ENCODE data around the gene KCNA3.

Gene KCNA3

DNA sequence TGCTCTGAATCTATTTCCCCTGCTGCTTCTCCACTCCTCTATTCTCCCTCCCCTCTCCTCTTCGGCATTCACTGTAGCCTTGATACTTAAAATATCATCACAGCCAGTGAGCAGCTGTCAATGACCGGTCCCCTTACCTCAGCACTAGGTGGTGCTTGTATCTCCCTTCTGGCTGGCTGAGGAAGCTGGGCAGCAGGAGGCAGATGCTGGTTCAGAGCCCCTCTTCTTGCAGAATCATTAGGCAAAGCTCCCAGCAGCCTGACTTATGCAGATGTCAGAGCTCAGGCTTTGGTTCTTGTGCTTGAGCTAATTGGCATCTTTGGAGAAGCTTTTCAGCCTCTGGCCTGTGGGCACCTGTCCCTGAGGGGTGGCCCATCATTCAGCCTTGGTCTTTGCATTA, 36.7 kb downstream of the KCNA3 start:
- DNase-seq (ENCODE audit: low spot score), result no peak

- no peak for DNase-seq (ENCODE audit: low spot score)
Observed at GRCh38 chr1:110637475-110637874, 37.3 kb downstream of the KCNA3 start.

DNA sequence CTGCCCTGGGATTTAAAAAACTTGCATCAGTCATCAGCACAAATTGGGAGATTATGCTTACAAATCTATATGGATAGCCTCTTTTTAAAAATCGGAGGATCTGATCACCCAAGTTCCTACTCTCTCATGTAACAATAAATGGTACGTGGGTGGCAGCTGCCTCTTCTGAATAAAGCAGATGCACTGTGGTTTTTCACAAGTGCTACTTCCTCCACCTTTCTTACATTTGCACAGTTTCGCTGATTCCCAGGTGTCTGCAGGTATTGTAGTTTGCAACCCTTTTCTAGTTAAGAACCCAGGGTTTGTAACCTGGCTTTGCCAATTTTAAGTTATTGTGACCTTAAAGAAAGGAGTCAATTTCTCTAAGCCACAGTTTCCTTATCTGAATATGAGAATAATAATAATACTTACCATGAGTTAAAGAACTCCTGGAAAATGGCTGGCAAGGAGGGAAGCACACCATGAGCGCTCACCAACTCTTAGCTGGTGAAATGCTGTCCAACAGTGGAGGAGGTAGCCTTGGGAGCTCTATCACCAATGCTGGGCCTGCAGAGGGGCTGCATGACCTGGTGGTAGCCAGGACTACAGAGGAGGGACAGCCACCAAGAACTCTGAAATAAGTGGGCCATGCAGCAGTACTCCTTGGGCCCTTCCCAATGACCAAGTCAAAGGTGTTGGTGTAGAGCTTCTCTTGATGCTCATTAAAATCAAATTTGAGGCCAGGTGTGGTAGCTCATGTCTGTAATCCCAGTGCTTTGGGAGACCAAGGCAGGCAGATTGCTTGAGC, 38.4 kb downstream of the KCNA3 start:
- DNase-seq (ENCODE audit: low spot score), result no peak

- no peak for DNase-seq (ENCODE audit: low spot score)
Observed at GRCh38 chr1:110635434-110635833, 39.3 kb downstream of the KCNA3 start.

- DNase-seq (ENCODE audit: low spot score), result no peak
Observed at GRCh38 chr1:110634455-110635311, 40.1 kb downstream of the KCNA3 start.

DNA sequence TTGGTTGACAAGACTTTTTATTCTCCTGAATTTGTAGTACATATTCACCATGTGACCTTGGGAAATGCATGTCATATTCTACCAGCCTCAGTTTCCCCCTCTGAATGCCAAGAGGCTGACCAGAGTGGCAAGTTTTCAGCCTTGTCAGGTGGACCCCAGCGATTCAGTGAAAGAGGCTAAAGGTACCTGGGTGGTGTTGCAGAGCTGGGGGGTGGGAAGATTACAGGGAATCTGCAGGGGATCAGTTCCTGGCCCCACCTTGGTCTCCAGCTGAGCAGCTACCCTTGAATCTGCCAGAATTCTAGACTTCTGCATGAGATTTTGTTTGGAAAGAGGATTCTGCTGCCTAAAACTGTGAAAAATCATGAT, 40.7 kb downstream of the KCNA3 start:
- no peak for DNase-seq (ENCODE audit: low spot score)

DNA sequence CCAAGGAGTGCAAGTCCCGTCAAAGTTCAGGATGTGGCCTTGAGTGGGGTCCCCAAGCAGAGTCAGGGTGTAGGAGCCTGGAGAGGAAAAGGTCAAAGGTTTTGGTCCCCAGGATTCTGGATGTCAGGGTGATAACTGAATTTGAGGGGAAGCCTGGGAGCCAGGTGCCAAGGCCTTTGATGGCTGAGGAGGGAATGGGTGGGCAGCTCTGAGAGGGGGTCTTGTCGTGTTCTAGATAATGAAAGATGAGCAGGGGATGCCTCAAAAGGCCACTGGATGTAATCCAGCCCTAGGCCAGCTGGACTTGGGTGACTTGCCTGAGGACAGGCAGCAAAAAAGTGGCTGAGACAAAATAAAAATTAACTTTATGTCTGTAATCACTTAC, 41.1 kb downstream of the KCNA3 start:
- DNase-seq (ENCODE audit: low spot score), result no peak

- DNase-seq (ENCODE audit: low spot score), result no peak
Observed at GRCh38 chr1:110631836-110632620, 42.7 kb downstream of the KCNA3 start.

DNA sequence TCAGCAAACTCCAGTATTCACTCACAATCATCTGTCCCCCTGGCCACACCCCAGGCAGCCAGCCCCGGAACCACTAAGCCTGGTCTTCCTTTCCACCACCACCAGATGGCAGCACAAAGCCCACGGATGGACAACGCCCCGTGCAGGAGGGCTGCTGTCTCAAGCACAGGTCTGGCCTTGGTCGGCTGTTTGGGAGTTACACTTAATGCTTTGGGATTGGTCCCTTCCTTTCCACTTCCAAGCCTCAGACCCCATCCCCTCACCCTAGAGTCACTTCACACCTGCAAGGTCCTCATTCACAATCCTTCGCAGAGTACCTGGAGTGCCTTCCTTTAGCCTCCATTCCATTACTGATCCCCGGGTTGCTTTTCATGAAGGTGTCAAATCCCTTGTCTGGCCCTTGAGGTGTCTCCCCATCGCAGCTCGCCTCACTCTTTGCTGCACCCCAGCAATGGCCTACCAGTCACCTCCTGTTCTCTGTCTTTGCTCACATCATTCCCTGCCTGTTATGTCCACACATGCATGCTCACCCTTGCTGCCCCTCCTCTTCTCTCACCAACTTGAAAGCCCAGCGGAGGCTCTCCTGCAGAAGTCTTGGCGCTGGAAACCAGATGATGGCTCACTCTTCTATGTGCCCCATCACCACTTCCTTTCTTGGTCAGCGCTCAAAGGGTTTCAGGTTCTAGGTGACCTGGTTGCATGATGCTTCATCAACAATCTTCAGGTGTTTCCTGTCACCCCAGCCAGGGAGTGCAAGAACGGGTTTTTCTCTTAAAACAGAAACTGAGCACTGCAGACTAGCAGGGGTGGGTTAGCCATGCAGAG, 43.7 kb downstream of the KCNA3 start:
- peak; percentile 72 for DNase-seq (ENCODE audit: low spot score)

- DNase-seq (ENCODE audit: low spot score), result no peak
Observed at GRCh38 chr1:110628323-110629105, 46.2 kb downstream of the KCNA3 start.

DNA sequence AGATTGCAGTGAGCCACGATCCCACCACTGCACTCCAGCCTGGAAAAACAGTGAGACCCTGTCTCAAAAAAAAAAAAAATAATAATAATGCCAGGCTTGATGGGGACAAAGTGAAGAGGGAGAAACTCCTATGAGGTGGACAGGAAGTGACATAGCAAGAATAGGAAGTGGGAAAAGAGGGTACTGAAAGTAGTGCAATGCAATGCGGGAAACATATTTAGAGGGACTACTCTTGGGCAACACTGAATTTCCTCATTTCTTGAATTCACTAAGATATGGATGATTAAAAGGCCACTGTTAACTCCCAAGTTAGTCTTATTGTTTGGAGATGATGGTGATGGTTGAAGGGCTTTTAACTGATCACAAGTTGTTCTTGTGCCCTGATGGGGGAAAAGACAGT, 47.0 kb downstream of the KCNA3 start:
- DNase-seq (ENCODE audit: low spot score), result no peak

- no peak for DNase-seq (ENCODE audit: low spot score)
Observed at GRCh38 chr1:110626889-110627288, 47.9 kb downstream of the KCNA3 start.

Data from HuH-7 (cell line).